Adrenal gland (tissue), 5 donors: ENCODE results near the gene ACSF2.

Experiments
- CTCF ChIP-seq, 6 experiments: fragments of 450-650 bp in 4 of 6; fragments of 200-600 bp in 2 of 6; sonication (generic) in 1 of 6; IDR thresholded peaks; 1 replicate in 5 of 6; 2 replicates in 1 of 6; pipeline versions ENCODE4 v1.5.1 to v1.8.0; 2016 to 2021; ENCODE audit warnings: antibody characterized with exemption in 6 of 6, mild to moderate bottlenecking in 2 of 6, moderate library complexity in 1 of 6
- POLR2A ChIP-seq, 2 donors: fragments of 450-650 bp; IDR thresholded peaks; one replicate each; pipeline ENCODE4 v1.6.1; 2017; ENCODE audit warnings: antibody characterized with exemption in 2 of 2, mild to moderate bottlenecking in 2 of 2, moderate library complexity in 1 of 2
- donor health status: DM: no; HTN: no; CAD: no.

- TF ChIP-seq POLR2A (IDR thresholded peaks at IDR 0.05) (no peak), CTCF (IDR thresholded peaks at IDR 0.05) (no peak)
Observed at GRCh38 chr17:50421308-50422051, 4.5 kb upstream of the ACSF2 start.
